K562 (cell line): ENCODE data around the gene CCDC60. TPM values are rescaled to one million over a fixed set of nuclear protein-coding genes. Genes with fewer than 3 reads are reported as not detected.

Experiments used
- ATAC-seq: fragments of 200-7000 bp; cut with Tn5 transposase; 3 replicates; pipeline ENCODE4 v1.9.1; 2020; ENCODE audit warnings: moderate library complexity
- BruUV-seq: library from RNA; stranded (reverse); fragments of 400-500 nt; replicated peaks from 2 replicates; lab custom pipeline; 2021; lab: Mats Ljungman, UMichigan
- CTCF ChIA-PET: fragments of 300-600 bp; formaldehyde crosslinking; extraction: SDS; loops from one replicate; lab custom pipeline; 2021; ENCODE audit warnings: low intra/inter-chr PET ratio; lab: Yijun Ruan, JAX
- POLR2A ChIA-PET: fragments of 300-600, 350-650 bp; sonication (Branson Sonifier 250); formaldehyde crosslinking; extraction: SDS; loops from one replicate; lab custom pipeline; 2021; ENCODE audit warnings: antibody characterized with exemption, inconsistent platforms; lab: Yijun Ruan, JAX
- DNase-seq, 4 experiments: peaks; one replicate each; pipeline versions ENCODE4 v3.0.0 to v3.0.0-alpha.2; 2011 to 2018; ENCODE audit warnings: low spot score in 3 of 4, mixed read lengths in 3 of 4; ENCODE audit errors: extremely low read depth in 1 of 4
- FAIRE-seq: peaks from 2 replicates; lab custom pipeline; 2011; peaks lifted over from hg19 to GRCh38; lab: Jason Lieb, UNC
- H2AFZ ChIP-seq: 2 replicates; pipeline ENCODE4 v1.6.0; 2011; ENCODE audit warnings: low read depth, low read length, control low read depth, inconsistent platforms
- H3K27ac ChIP-seq: fragments of 200-600 bp; 3 replicates; pipeline ENCODE4 v1.8.0; 2011; ENCODE audit warnings: low read depth, mild to moderate bottlenecking, control low read depth, inconsistent platforms, low read length, moderate library complexity, mixed read lengths; ENCODE audit errors: extremely low read depth
- H3K27me3 ChIP-seq, 2 experiments: fragments of 300-600 bp in 1 of 2; 2 replicates in 1 of 2; 3 replicates in 1 of 2; pipeline versions ENCODE4 v1.6.0 to v1.8.0; 2011; ENCODE audit warnings: inconsistent platforms in 2 of 2, low read length in 2 of 2, mild to moderate bottlenecking in 1 of 2, mixed read lengths in 1 of 2, moderate library complexity in 1 of 2; ENCODE audit not compliant: control insufficient read depth in 2 of 2, insufficient read depth in 2 of 2
- H3K36me3 ChIP-seq: fragments of 300-600 bp; 3 replicates; pipeline ENCODE4 v1.8.0; 2011; ENCODE audit warnings: mild to moderate bottlenecking, low read length, inconsistent platforms; ENCODE audit not compliant: control insufficient read depth, insufficient read depth
- H3K4me1 ChIP-seq, 2 experiments: fragments of 200-600 bp in 1 of 2; replicated peaks in 1 of 2; 2 replicates in 1 of 2; 3 replicates in 1 of 2; pipeline versions ENCODE4 v1.5.1 to v1.8.0; 2011; ENCODE audit warnings: inconsistent platforms in 2 of 2, low read length in 2 of 2, mild to moderate bottlenecking in 1 of 2, mixed read lengths in 1 of 2, moderate library complexity in 1 of 2; ENCODE audit not compliant: control insufficient read depth in 2 of 2, insufficient read depth in 2 of 2
- H3K4me2 ChIP-seq: 2 replicates; pipeline ENCODE4 v1.6.1; 2011; ENCODE audit warnings: low read length, control low read depth, inconsistent platforms, mixed read lengths; ENCODE audit not compliant: insufficient read depth
- H3K4me3 ChIP-seq: fragments of 200-600 bp; sonication (generic), shearing (Covaris generic); 2 replicates; pipeline ENCODE4 v1.5.1; 2016; ENCODE audit warnings: control low read depth, inconsistent platforms
- H3K79me2 ChIP-seq: fragments of 200-600 bp; 3 replicates; pipeline ENCODE4 v1.8.0; 2011; ENCODE audit warnings: low read length, inconsistent platforms; ENCODE audit not compliant: control insufficient read depth, insufficient read depth
- H3K9ac ChIP-seq, 2 experiments: 2 replicates each; pipeline versions ENCODE4 v1.6.0 to v1.6.1; 2011; ENCODE audit warnings: low read depth in 2 of 2, low read length in 2 of 2, control low read depth in 1 of 2, inconsistent platforms in 1 of 2, mild to moderate bottlenecking in 1 of 2, mixed read lengths in 1 of 2; ENCODE audit not compliant: insufficient read depth in 1 of 2
- H3K9me1 ChIP-seq: one replicate; pipeline ENCODE4 v1.6.0; 2011; ENCODE audit warnings: inconsistent platforms, mild to moderate bottlenecking, low read length, moderate library complexity; ENCODE audit not compliant: control insufficient read depth, insufficient read depth
- H3K9me3 ChIP-seq: replicated peaks from 2 replicates; pipeline ENCODE4 v1.5.1; 2011; ENCODE audit warnings: low read depth, low read length, inconsistent platforms; ENCODE audit not compliant: control insufficient read depth, insufficient read depth
- H4K20me1 ChIP-seq: replicated peaks from 2 replicates; pipeline ENCODE4 v1.6.1; 2011; ENCODE audit warnings: low read length, inconsistent platforms, mixed read lengths; ENCODE audit not compliant: control insufficient read depth, insufficient read depth
- AFF4 ChIP-seq: sonication (generic); formaldehyde crosslinking; IDR thresholded peaks from 2 replicates; pipeline ENCODE4 v1.8.0; 2023; ENCODE audit warnings: mild to moderate bottlenecking, missing genetic modification reagents
- E2F3 ChIP-seq: fragments of 250-450 bp; sonication (Bioruptor Pico); IDR thresholded peaks from 2 replicates; pipeline ENCODE4 v1.4.0; 2020; ENCODE audit warnings: mild to moderate bottlenecking
- GATAD2B ChIP-seq: fragments of 450-650 bp; IDR thresholded peaks from 2 replicates; pipeline ENCODE4 v1.6.1; 2017; ENCODE audit warnings: mild to moderate bottlenecking, borderline replicate concordance
- HDAC6 ChIP-seq: IDR thresholded peaks from 2 replicates; pipeline ENCODE4 v1.6.1; 2012; ENCODE audit warnings: low read depth, mild to moderate bottlenecking, control low read depth, inconsistent platforms, low read length, moderate library complexity
- IFI16 ChIP-seq: fragments of 250-450 bp; sonication (Bioruptor Pico); IDR thresholded peaks from 2 replicates; pipeline ENCODE4 v2.1.2; 2022; ENCODE audit warnings: mild to moderate bottlenecking, inconsistent platforms
- MTA1 ChIP-seq: fragments of 450-650 bp; IDR thresholded peaks from 2 replicates; pipeline ENCODE4 v1.6.1; 2017; ENCODE audit warnings: borderline replicate concordance
- NFIX ChIP-seq: fragments of 250-450 bp; sonication (Bioruptor Pico); IDR thresholded peaks from 2 replicates; pipeline ENCODE4 v1.4.0; 2020; ENCODE audit warnings: low read depth, mild to moderate bottlenecking, moderate library complexity
- RB1 ChIP-seq: fragments of 450-650 bp; IDR thresholded peaks from 2 replicates; pipeline ENCODE4 v1.6.1; 2017; ENCODE audit warnings: low read depth, mild to moderate bottlenecking
- RBM17 ChIP-seq: fragments of 200-400 bp; formaldehyde crosslinking; IDR thresholded peaks from 2 replicates; pipeline ENCODE4 v1.6.1; 2017; ENCODE audit warnings: low read depth, mild to moderate bottlenecking, low read length, borderline replicate concordance
- SNAPC5 ChIP-seq: fragments of 250-450 bp; sonication (Bioruptor Pico); IDR thresholded peaks from 2 replicates; pipeline ENCODE4 v1.8.0; 2021; ENCODE audit warnings: moderate library complexity, mild to moderate bottlenecking, inconsistent platforms
- TAF7 ChIP-seq: fragments of 450-650 bp; IDR thresholded peaks from 2 replicates; pipeline ENCODE4 v1.6.1; 2016; ENCODE audit warnings: missing genetic modification characterization, missing compliant biosample characterization
- TCF7L2 ChIP-seq: fragments of 150-350 bp; IDR thresholded peaks from 2 replicates; pipeline ENCODE4 v1.6.1; 2016; ENCODE audit warnings: low read depth, mild to moderate bottlenecking, low read length, moderate library complexity
- ZBTB17 ChIP-seq: fragments of 450-650 bp; formaldehyde crosslinking; IDR thresholded peaks from 2 replicates; pipeline ENCODE4 v1.4.0; 2020; ENCODE audit warnings: mild to moderate bottlenecking
- ZNF668 ChIP-seq: fragments of 250-450 bp; sonication (Bioruptor Pico); IDR thresholded peaks from 2 replicates; pipeline ENCODE4 v1.8.0; 2022; ENCODE audit warnings: mild to moderate bottlenecking, inconsistent platforms
- WGBS: fragments of 100-300 bp; shearing (Covaris generic); methylation state at CpG from one replicate; pipeline ENCODE4 v1.1.6; 2016; ENCODE audit warnings: low coverage, mixed read lengths; ENCODE audit not compliant: insufficient coverage; ENCODE audit errors: missing lambda C conversion rate; 5-methylcytosine and 5-hydroxymethylcytosine counted together
- in situ Hi-C: fragments of 300-500 bp; cut with MboI; formaldehyde crosslinking; loops from 4 replicates; pipeline ENCODE4 v1.15.0; 2018; ENCODE audit warnings: inconsistent platforms, mixed read lengths
- intact Hi-C: fragments of 100-400 bp; cut with micrococcal nuclease; formaldehyde crosslinking; loops from 2 replicates; pipeline ENCODE4 v1.14.2; 2022
- polyA plus RNA-seq, 8 experiments: library from polyadenylated mRNA; depleted of rRNA in 4 of 8; stranded (reverse) in 5 of 8; unstranded in 3 of 8; fragments of >200 nt; fragmentation: Nextera tagmentation in 2 of 8; fragmentation: Illumina TruSeq in 1 of 8; extraction: Ambion mirVana in 2 of 8; extraction: Trizol in 1 of 8; gene quantifications; 2 replicates each; pipeline versions ENCODE4 v1.2.1 to v1.2.3, GENCODE V29; 2011 to 2014; ENCODE audit warnings: inconsistent platforms in 1 of 8, missing spikeins in 1 of 8
- total RNA-seq, 7 experiments: library from RNA; depleted of rRNA in 6 of 7; stranded (reverse); fragments of >200 nt in 6 of 7; fragmentation: Illumina TruSeq in 2 of 7; extraction: Trizol in 2 of 7; gene quantifications; 2 replicates each; pipeline versions ENCODE4 v1.2.1 to v1.2.3, GENCODE V29; 2011 to 2021; ENCODE audit warnings: low replicate concordance in 1 of 7

CCDC60 gene
- total and polyA plus RNA-seq, 9 of the 15 experiments (the other 6 are each of a cell fraction or from before 2014, with no cell fraction given) = not detected

GRCh38 chr12:119556854-119557253, 222.3 kb downstream of the CCDC60 start:
- POLR2A ChIA-PET = interaction anchor here (0.7 kb wide), 1 partner anchor 1209 kb away, joined by 3 read pairs; no protein-coding TSS in a partner anchor
- no TSS peak for BruUV-seq

More at GRCh38 chr12:119556854-119557253, 222.3 kb downstream of the CCDC60 start:
- Histone ChIP-seq H4K20me1 (no peaks in the 10 kb centered on the region), H3K9me1 (no peaks in the 10 kb centered on the region), H3K9ac (no peak overlapping the region), H3K9me3 (no peaks in the 10 kb centered on the region), H3K4me1 (peaks cover 0 to 4% of the 10 kb centered on the region in 2 experiments; a peak in 2 of 5 replicates), H3K27ac (no peak overlapping the region), H2AFZ (no peak overlapping the region), H3K79me2 (no peaks in the 10 kb centered on the region), H3K27me3 (no peaks in the 10 kb centered on the region), H3K4me2 (no peak overlapping the region), H3K4me3 (no peak overlapping the region), H3K36me3 (no peaks in the 10 kb centered on the region)
- FAIRE-seq = no peak
- 0% methylated on average over 1 of the region's 1 CpG for WGBS
- DNase-seq = no peak
- CTCF ChIA-PET = no interaction called here
- ATAC-seq = no peak
- TF ChIP-seq ZNF668 (CRISPR knock-in tag) (no peak), E2F3 (no peak), RB1 (no peak), SNAPC5 (CRISPR knock-in tag) (no peak), NFIX (CRISPR knock-in tag) (no peak), RBM17 (no peak), TCF7L2 (no peak), AFF4 (CRISPR knock-in tag) (no peak), MTA1 (no peak), HDAC6 (no peak), TAF7 (no peak), ZBTB17 (CRISPR knock-in tag) (no peak), GATAD2B (no peak), IFI16 (CRISPR knock-in tag) (no peak)
- in situ Hi-C loops (no loop called here), intact Hi-C loops (no loop called here)
